Measurements from ENCODE around the gene ZBTB17. TPM values are rescaled to one million over a fixed set of nuclear protein-coding genes. Genes with fewer than 3 reads are reported as not detected.

ZBTB17 gene
- total and polyA plus RNA-seq, 9 of the 15 experiments (the other 6 are each of a cell fraction or from before 2014, with no cell fraction given) = 1.1 to 53.4 (median 29.6) TPM

DNA sequence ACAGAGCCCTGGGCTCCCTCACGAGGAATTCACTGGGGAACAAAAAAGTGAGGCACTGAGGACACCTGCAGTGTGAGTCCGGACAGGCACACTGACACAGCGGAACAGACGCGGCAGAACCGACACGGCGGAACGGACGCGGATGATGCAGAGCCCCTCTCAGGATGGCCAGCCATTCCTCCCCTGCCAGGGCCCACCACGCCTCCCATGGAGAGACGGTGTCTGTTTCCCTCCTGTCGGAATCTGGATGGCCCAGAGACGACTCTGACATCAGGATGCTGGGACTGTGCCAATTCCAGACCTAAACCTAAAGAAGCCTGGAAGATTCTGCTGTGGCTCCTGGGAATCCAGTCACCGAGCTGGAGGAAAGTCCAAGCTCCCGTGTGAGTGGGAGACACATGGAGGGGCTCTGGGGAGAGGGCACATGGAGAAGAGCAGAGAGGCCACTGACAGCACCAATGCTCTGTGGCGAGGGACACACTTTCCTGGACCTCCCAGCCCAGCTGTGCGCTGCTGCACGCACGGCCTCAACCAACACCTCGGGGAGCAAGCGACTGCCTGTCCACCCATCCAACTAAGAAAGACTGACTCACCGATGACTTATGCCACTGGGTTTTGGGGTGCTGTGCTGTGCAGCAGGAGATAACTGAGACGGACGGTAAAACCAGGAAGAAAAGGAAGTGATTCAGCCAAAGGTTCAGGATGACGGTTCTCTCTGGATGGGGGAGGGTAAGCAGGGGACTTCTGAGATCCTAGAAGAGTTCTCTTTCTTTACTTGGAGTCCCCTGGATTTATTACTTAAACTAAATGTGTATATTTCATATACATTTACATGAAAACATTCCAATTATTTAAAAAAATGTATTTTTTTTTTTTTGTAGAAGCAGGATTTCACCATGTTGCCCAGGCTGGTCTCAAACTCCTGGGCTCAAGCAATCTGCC lies 23.3 kb downstream of the ZBTB17 start (continued):
- TF ChIP-seq ZNF224 (CRISPR knock-in tag; IDR thresholded peaks at IDR 0.05) (no peak), L3MBTL2 (IDR thresholded peaks at IDR 0.05) (peak; percentile 78), NCOR1 (IDR thresholded peaks at IDR 0.05) (peak; percentile 97), HEY1 (CRISPR knock-in tag; IDR thresholded peaks at IDR 0.05; ENCODE audit: borderline replicate concordance) (no peak), TAF15 (IDR thresholded peaks at IDR 0.05; ENCODE audit: low read depth, low read length) (no peak), IFI16 (CRISPR knock-in tag; IDR thresholded peaks at IDR 0.05) (no peak), ZNF175 (CRISPR knock-in tag; IDR thresholded peaks at IDR 0.05; ENCODE audit: low read depth) (no peak; the same call in none of the 2 replicates), ZNF347 (CRISPR knock-in tag; IDR thresholded peaks at IDR 0.05; ENCODE audit: low read depth) (no peak), CBX2 (IDR thresholded peaks at IDR 0.05; ENCODE audit: insufficient read depth, low read length, poor library complexity, severe bottlenecking) (no peak), HNRNPK (IDR thresholded peaks at IDR 0.05; ENCODE audit: low read depth, low read length, poor library complexity, severe bottlenecking) (no peak), TCF3 (CRISPR knock-in tag; IDR thresholded peaks at IDR 0.05) (peak; percentile 98), PRMT5 (CRISPR knock-in tag; IDR thresholded peaks at IDR 0.05) (no peak), ZFPM2 (CRISPR knock-in tag; IDR thresholded peaks at IDR 0.05) (no peak)
- TF ChIP-seq, protein P1, sequence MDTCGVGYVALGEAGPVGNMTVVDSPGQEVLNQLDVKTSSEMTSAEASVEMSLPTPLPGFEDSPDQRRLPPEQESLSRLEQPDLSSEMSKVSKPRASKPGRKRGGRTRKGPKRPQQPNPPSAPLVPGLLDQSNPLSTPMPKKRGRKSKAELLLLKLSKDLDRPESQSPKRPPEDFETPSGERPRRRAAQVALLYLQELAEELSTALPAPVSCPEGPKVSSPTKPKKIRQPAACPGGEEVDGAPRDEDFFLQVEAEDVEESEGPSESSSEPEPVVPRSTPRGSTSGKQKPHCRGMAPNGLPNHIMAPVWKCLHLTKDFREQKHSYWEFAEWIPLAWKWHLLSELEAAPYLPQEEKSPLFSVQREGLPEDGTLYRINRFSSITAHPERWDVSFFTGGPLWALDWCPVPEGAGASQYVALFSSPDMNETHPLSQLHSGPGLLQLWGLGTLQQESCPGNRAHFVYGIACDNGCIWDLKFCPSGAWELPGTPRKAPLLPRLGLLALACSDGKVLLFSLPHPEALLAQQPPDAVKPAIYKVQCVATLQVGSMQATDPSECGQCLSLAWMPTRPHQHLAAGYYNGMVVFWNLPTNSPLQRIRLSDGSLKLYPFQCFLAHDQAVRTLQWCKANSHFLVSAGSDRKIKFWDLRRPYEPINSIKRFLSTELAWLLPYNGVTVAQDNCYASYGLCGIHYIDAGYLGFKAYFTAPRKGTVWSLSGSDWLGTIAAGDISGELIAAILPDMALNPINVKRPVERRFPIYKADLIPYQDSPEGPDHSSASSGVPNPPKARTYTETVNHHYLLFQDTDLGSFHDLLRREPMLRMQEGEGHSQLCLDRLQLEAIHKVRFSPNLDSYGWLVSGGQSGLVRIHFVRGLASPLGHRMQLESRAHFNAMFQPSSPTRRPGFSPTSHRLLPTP (IDR thresholded peaks at IDR 0.05; ENCODE audit: borderline replicate concordance, extremely low read depth, insufficient read length) = no peak
- TF ChIP-seq, protein P2, sequence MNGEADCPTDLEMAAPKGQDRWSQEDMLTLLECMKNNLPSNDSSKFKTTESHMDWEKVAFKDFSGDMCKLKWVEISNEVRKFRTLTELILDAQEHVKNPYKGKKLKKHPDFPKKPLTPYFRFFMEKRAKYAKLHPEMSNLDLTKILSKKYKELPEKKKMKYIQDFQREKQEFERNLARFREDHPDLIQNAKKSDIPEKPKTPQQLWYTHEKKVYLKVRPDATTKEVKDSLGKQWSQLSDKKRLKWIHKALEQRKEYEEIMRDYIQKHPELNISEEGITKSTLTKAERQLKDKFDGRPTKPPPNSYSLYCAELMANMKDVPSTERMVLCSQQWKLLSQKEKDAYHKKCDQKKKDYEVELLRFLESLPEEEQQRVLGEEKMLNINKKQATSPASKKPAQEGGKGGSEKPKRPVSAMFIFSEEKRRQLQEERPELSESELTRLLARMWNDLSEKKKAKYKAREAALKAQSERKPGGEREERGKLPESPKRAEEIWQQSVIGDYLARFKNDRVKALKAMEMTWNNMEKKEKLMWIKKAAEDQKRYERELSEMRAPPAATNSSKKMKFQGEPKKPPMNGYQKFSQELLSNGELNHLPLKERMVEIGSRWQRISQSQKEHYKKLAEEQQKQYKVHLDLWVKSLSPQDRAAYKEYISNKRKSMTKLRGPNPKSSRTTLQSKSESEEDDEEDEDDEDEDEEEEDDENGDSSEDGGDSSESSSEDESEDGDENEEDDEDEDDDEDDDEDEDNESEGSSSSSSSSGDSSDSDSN (IDR thresholded peaks at IDR 0.05; ENCODE audit: borderline replicate concordance in 1 of 2, low read depth in 2 of 2, low read length in 2 of 2) = peak; percentile 77 to 95; a peak in 3 of 4 replicates
- TF ChIP-seq, protein P3, sequence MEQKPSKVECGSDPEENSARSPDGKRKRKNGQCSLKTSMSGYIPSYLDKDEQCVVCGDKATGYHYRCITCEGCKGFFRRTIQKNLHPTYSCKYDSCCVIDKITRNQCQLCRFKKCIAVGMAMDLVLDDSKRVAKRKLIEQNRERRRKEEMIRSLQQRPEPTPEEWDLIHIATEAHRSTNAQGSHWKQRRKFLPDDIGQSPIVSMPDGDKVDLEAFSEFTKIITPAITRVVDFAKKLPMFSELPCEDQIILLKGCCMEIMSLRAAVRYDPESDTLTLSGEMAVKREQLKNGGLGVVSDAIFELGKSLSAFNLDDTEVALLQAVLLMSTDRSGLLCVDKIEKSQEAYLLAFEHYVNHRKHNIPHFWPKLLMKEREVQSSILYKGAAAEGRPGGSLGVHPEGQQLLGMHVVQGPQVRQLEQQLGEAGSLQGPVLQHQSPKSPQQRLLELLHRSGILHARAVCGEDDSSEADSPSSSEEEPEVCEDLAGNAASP (IDR thresholded peaks at IDR 0.05) = no peak

Data from K562 (cell line).